Breast epithelium (tissue), 3 donors: ENCODE data around the gene SYVN1.

ENCODE experiments used
- POLR2A ChIP-seq: fragments of 450-650 bp; IDR thresholded peaks from one replicate; pipeline ENCODE4 v1.6.1; 2016; ENCODE audit warnings: antibody characterized with exemption, mild to moderate bottlenecking, moderate library complexity
- TF ChIP-seq, protein P1 (sequence below), 3 donors: fragments of 450-650 bp; IDR thresholded peaks; one replicate each; pipeline ENCODE4 v1.5.1; 2016 to 2017; ENCODE audit warnings: antibody characterized with exemption in 3 of 3, mild to moderate bottlenecking in 3 of 3, moderate library complexity in 3 of 3

DNA sequence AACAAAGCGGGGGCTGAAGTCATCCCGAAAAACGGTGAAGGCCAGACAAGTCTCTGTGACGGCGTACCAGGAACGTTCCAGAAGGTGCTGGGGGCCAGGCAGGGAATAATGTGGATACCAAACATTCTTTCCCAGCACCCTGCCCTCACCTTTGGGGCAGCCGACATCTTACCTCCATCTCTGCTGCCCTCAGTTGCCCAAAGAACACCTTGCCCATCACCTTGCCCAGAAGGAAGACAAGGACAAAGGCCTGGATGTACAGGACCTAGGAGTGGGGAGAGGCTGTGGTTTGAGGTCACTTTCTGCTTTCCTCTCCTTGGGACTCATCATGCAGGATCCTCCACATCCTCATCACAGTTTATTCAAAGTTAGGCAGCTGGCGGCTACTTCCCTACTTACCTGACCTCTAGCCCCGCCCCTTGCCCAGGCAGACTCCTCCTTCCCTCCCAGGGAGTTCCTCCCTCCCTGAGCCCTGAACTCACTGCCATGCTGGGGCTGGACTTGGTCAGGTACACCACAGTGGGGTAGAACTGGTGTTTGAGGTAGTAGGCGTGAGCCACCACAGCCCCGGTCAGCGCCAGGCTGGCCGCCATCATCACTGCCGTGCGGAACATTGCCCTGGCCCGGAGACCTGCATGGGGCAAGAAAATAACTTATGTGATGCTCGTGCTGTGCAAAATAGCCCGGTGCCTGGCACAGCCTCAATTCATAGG lies 1.2 kb downstream of the SYVN1 start:
- TF ChIP-seq, protein P1, sequence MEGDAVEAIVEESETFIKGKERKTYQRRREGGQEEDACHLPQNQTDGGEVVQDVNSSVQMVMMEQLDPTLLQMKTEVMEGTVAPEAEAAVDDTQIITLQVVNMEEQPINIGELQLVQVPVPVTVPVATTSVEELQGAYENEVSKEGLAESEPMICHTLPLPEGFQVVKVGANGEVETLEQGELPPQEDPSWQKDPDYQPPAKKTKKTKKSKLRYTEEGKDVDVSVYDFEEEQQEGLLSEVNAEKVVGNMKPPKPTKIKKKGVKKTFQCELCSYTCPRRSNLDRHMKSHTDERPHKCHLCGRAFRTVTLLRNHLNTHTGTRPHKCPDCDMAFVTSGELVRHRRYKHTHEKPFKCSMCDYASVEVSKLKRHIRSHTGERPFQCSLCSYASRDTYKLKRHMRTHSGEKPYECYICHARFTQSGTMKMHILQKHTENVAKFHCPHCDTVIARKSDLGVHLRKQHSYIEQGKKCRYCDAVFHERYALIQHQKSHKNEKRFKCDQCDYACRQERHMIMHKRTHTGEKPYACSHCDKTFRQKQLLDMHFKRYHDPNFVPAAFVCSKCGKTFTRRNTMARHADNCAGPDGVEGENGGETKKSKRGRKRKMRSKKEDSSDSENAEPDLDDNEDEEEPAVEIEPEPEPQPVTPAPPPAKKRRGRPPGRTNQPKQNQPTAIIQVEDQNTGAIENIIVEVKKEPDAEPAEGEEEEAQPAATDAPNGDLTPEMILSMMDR (IDR thresholded peaks at IDR 0.05), result no peak
- no peak for TF ChIP-seq POLR2A
